Measurements from ENCODE around the gene PTPN12.
"Not testable (repeated sequence)": the region's sequence is repeated elsewhere in the genome, so short reads cannot be mapped to it uniquely, and the experiment has no call there.

Gene PTPN12

DNA sequence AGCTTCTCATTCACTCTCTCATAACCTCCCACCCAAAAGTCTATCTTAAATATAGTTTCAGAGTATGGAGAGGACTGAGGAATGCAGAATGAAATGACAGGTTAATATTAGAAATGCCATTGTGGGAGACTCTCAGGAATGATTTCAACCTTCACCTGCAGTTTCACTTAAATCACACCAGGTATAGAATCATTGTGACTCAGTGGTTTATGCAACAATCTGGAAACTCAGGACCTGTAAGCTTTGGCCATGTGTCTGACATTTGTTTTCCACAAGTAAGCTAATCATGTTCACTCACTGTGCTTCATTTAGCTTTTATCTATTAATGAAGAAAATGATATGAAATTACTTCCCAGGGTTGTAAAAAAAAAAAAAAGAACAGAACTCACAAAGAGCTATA lies 8.7 kb upstream of the PTPN12 start:
- H3K4me3 ChIP-seq (ENCODE audit: low read length): no peak overlapping the region
- H3K4me1 ChIP-seq (ENCODE audit: control insufficient read depth, insufficient read depth, low read length): no peaks in the 10 kb centered on the region
- no peaks in the 10 kb centered on the region for H3K27me3 ChIP-seq (ENCODE audit: control insufficient read depth, insufficient read depth, low read length)

DNA sequence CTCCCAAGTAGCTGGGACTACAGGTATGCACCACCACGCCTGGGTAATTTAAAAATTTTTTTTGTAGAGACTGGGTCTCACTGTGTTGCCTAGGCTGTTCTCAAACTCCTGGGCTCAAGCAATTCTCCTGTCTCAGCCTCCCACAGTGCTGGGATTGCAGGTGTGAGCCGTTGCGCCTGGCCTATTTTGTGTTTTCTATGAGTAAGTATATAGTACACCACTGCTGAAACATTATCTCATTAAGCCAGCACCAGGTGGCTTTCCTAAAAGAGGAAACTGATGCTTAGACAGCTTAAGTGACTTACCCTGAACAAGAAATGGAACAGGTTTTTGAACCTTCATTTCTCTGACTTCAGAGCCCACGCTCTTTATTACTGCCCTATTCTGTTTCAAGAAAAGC lies 7.8 kb upstream of the PTPN12 start:
- Histone ChIP-seq H3K4me3 (ENCODE audit: low read length) (no peak overlapping the region), H3K9ac (ENCODE audit: low read length) (no peak overlapping the region), H3K27me3 (ENCODE audit: control insufficient read depth, insufficient read depth, low read length) (no peaks in the 10 kb centered on the region), H3K27ac (ENCODE audit: low read depth, low read length) (no peak overlapping the region), H3K4me1 (ENCODE audit: control insufficient read depth, insufficient read depth, low read length) (no peaks in the 10 kb centered on the region), H3K36me3 (ENCODE audit: control insufficient read depth, insufficient read depth, low read length) (no peaks in the 10 kb centered on the region)

More for the DNA sequence above, 8.7 kb upstream of the PTPN12 start:
- Histone ChIP-seq H3K36me3 (ENCODE audit: control insufficient read depth, insufficient read depth, low read length) (no peaks in the 10 kb centered on the region), H3K9ac (ENCODE audit: low read length) (no peak overlapping the region), H3K27ac (ENCODE audit: low read depth, low read length) (no peak overlapping the region)

DNA sequence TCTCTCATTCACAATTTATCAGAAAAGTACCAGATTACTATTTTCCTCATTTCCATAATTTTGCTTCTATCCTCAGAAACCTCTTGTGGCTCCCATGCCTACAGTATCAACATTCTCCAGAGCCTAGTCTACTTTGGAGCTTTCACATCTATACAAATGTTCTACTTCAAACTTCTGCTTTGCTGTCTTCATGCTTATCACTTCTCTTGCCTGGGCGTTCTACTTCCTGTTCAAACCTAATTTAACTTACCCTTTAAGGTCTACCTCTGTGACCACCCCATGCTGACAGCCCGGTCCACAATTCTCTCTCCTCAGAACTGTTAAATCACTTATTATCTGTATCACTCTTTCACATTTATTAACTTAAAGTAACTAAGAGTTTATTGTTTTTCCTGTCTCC lies 6.1 kb upstream of the PTPN12 start:
- Histone ChIP-seq H3K27me3 (ENCODE audit: control insufficient read depth, insufficient read depth, low read length) (no peaks in the 10 kb centered on the region), H3K27ac (ENCODE audit: low read depth, low read length) (no peak overlapping the region), H3K4me1 (ENCODE audit: control insufficient read depth, insufficient read depth, low read length) (no peaks in the 10 kb centered on the region), H3K4me3 (ENCODE audit: low read length) (no peak overlapping the region), H3K36me3 (ENCODE audit: control insufficient read depth, insufficient read depth, low read length) (no peaks in the 10 kb centered on the region), H3K9ac (ENCODE audit: low read length) (no peak overlapping the region)

- H3K4me3 ChIP-seq (ENCODE audit: low read length): no peak overlapping the region
- no peaks in the 10 kb centered on the region for H3K4me1 ChIP-seq (ENCODE audit: control insufficient read depth, insufficient read depth, low read length)
- H3K36me3 ChIP-seq (ENCODE audit: control insufficient read depth, insufficient read depth, low read length): no peaks in the 10 kb centered on the region
- no peaks in the 10 kb centered on the region for H3K27me3 ChIP-seq (ENCODE audit: control insufficient read depth, insufficient read depth, low read length)
- no peak overlapping the region for H3K9ac ChIP-seq (ENCODE audit: low read length)
- H3K27ac ChIP-seq (ENCODE audit: low read depth, low read length): no peak overlapping the region
Observed at GRCh38 chr7:77532247-77532646, 4.8 kb upstream of the PTPN12 start.

DNA sequence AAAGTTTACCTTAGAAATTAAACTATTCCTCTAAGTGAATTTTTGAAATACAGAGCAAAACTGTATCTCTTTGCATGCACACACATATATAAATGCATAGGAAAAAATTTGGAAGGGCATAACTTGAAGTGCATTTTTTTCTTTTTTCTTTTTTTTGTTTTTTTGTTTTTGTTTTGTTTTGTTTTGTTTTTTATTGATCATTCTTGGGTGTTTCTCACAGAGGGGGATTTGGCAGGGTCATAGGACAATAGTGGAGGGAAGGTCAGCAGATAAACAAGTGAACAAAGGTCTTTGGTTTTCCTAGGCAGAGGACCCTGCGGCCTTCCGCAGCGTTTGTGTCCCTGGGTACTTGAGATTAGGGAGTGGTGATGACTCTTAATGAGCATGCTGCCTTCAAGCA lies 4.4 kb upstream of the PTPN12 start:
- H3K4me1 ChIP-seq (ENCODE audit: control insufficient read depth, insufficient read depth, low read length); H3K27me3 ChIP-seq (ENCODE audit: control insufficient read depth, insufficient read depth, low read length); H3K4me3 ChIP-seq (ENCODE audit: low read length); H3K36me3 ChIP-seq (ENCODE audit: control insufficient read depth, insufficient read depth, low read length); H3K9ac ChIP-seq (ENCODE audit: low read length); H3K27ac ChIP-seq (ENCODE audit: low read depth, low read length): not testable (repeated sequence)

DNA sequence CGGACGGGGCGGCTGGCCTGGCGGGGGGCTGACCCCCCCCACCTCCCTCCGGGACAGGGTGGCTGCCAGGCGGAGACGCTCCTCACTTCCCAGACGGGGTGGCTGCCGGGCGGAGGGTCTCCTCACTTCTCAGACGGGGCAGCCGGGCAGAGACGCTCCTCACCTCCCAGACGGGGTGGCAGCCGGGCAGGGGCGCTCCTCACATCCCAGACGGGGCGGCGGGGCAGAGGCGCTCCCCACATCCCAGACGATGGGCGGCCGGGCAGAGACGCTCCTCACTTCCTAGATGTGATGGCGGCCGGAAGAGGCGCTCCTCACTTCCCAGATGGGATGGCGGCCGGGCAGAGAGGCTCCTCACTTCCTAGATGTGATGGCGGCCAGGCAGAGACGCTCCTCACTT lies 3.0 kb upstream of the PTPN12 start:
- not testable (repeated sequence) for H3K36me3 ChIP-seq (ENCODE audit: control insufficient read depth, insufficient read depth, low read length); H3K4me1 ChIP-seq (ENCODE audit: control insufficient read depth, insufficient read depth, low read length); H3K4me3 ChIP-seq (ENCODE audit: low read length); H3K27me3 ChIP-seq (ENCODE audit: control insufficient read depth, insufficient read depth, low read length); H3K27ac ChIP-seq (ENCODE audit: low read depth, low read length); H3K9ac ChIP-seq (ENCODE audit: low read length)

- Histone ChIP-seq H3K4me1 (ENCODE audit: control insufficient read depth, insufficient read depth, low read length) (no peaks in the 10 kb centered on the region), H3K9ac (ENCODE audit: low read length) (no peak overlapping the region), H3K36me3 (ENCODE audit: control insufficient read depth, insufficient read depth, low read length) (no peaks in the 10 kb centered on the region), H3K27ac (ENCODE audit: low read depth, low read length) (peak overlapping the region; percentile 80), H3K27me3 (ENCODE audit: control insufficient read depth, insufficient read depth, low read length) (no peaks in the 10 kb centered on the region), H3K4me3 (ENCODE audit: low read length) (peak overlapping the region; percentile 85)
Observed at GRCh38 chr7:77536017-77536412, 1.1 kb upstream of the PTPN12 start.

DNA sequence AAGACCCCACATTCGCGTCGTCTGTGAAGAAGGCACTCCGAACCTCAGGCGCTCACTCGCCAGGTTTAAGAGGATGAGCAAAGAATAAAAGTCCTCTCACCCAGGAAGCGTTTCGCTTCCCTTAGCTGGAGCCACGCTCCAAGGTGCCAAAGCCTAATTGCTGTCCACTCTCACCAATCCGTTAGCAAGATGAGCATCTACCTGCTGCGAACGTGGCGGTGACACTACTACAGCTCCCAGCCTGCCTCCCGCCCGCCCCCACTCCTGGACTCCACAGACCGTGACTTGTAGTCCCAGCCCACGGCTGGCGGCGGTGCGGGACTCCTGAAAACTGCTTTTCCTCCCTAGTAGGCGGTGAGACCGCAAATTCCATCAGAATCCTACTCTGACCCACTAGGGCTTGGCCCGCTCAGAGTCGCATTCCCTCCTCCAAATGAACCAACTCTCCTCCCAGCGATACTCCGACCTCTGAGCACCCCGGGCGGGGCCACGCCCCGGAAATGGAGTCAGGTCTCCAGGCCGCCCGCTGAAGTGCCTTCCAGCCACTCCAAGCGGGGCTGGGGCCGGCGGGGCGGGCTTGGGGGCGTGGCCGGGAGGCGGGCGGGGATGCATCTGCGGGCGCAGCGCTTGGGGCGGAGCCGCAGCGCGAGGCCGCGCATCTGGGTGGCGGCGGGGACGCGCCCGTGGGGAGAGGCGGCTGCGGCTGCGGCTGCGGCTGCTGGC lies 521 bp upstream of the PTPN12 start:
- Histone ChIP-seq H3K4me3 (ENCODE audit: low read length) (peak overlapping the region; percentile 85), H3K27ac (ENCODE audit: low read depth, low read length) (peak overlapping the region; percentile 88)

DNA sequence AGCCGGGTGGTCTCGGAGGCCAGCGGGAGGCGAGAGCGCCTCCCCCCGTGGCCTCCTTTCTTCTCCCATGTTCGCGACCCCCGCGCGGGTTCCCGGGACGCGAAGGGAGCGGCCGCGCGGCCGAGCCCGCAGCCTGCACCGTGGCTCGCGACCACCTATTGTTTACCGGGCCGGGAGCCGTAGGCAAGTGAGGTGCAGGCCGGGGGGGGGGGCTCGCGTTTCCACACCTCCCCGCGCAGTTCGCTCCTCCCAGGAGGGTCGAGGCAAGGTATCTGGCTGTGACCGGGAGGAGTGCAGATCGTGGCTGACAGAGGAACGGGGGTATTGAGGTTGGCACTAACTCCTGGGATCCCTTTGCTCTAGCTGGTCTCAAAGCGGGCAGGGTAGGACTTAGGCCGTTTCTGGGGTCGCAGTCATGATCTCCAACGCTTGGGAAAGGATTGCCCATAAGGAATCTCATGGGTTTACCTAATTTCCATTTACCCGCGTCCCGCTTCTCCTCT lies 734 bp downstream of the PTPN12 start:
- Histone ChIP-seq H3K27ac (ENCODE audit: low read depth, low read length) (peak overlapping the region; percentile 88), H3K4me1 (ENCODE audit: control insufficient read depth, insufficient read depth, low read length) (no peaks in the 10 kb centered on the region), H3K27me3 (ENCODE audit: control insufficient read depth, insufficient read depth, low read length) (no peaks in the 10 kb centered on the region), H3K4me3 (ENCODE audit: low read length) (peak overlapping the region; percentile 90), H3K9ac (ENCODE audit: low read length) (peak overlapping the region; percentile 63), H3K36me3 (ENCODE audit: control insufficient read depth, insufficient read depth, low read length) (no peaks in the 10 kb centered on the region)

More for the DNA sequence above, 521 bp upstream of the PTPN12 start:
- H3K9ac ChIP-seq (ENCODE audit: low read length): peak overlapping the region; percentile 84
- no peaks in the 10 kb centered on the region for H3K4me1 ChIP-seq (ENCODE audit: control insufficient read depth, insufficient read depth, low read length)
- no peaks in the 10 kb centered on the region for H3K36me3 ChIP-seq (ENCODE audit: control insufficient read depth, insufficient read depth, low read length)
- H3K27me3 ChIP-seq (ENCODE audit: control insufficient read depth, insufficient read depth, low read length): no peaks in the 10 kb centered on the region

- peak overlapping the region; percentile 90 for H3K4me3 ChIP-seq (ENCODE audit: low read length)
- no peaks in the 10 kb centered on the region for H3K4me1 ChIP-seq (ENCODE audit: control insufficient read depth, insufficient read depth, low read length)
- H3K36me3 ChIP-seq (ENCODE audit: control insufficient read depth, insufficient read depth, low read length): no peaks in the 10 kb centered on the region
- H3K27me3 ChIP-seq (ENCODE audit: control insufficient read depth, insufficient read depth, low read length): no peaks in the 10 kb centered on the region
- H3K9ac ChIP-seq (ENCODE audit: low read length): peak overlapping the region; percentile 63
- peak overlapping the region; percentile 88 for H3K27ac ChIP-seq (ENCODE audit: low read depth, low read length)
Observed at GRCh38 chr7:77538281-77539212, 1.5 kb downstream of the PTPN12 start.

- no peaks in the 10 kb centered on the region for H3K27me3 ChIP-seq (ENCODE audit: control insufficient read depth, insufficient read depth, low read length)
- no peak overlapping the region for H3K27ac ChIP-seq (ENCODE audit: low read depth, low read length)
- no peaks in the 10 kb centered on the region for H3K4me1 ChIP-seq (ENCODE audit: control insufficient read depth, insufficient read depth, low read length)
- no peak overlapping the region for H3K9ac ChIP-seq (ENCODE audit: low read length)
- H3K36me3 ChIP-seq (ENCODE audit: control insufficient read depth, insufficient read depth, low read length): no peaks in the 10 kb centered on the region
- H3K4me3 ChIP-seq (ENCODE audit: low read length): no peak overlapping the region
Observed at GRCh38 chr7:77540402-77540822, 3.3 kb downstream of the PTPN12 start.

- H3K9ac ChIP-seq (ENCODE audit: low read length); H3K27ac ChIP-seq (ENCODE audit: low read depth, low read length); H3K27me3 ChIP-seq (ENCODE audit: control insufficient read depth, insufficient read depth, low read length); H3K36me3 ChIP-seq (ENCODE audit: control insufficient read depth, insufficient read depth, low read length); H3K4me1 ChIP-seq (ENCODE audit: control insufficient read depth, insufficient read depth, low read length); H3K4me3 ChIP-seq (ENCODE audit: low read length): not testable (repeated sequence)
Observed at GRCh38 chr7:77540993-77541392, 3.9 kb downstream of the PTPN12 start.
